SK-N-SH (cell line): ENCODE measurements around the gene HES2. TPM values are rescaled to one million over a fixed set of nuclear protein-coding genes. Genes with fewer than 3 reads are reported as not detected.
A peak's percentile ranks its signal among the peaks of the same experiment; 100 is the strongest.

Source experiments
- CTCF ChIA-PET: fragments of 300-600, 350-600 bp; formaldehyde crosslinking; extraction: SDS; loops from one replicate; lab custom pipeline; 2021; lab: Yijun Ruan, JAX
- POLR2A ChIA-PET: fragments of 350-600 bp; sonication (Branson Sonifier 250); formaldehyde crosslinking; extraction: SDS; loops from one replicate; lab custom pipeline; 2020; ENCODE audit warnings: antibody characterized with exemption, inconsistent platforms; lab: Yijun Ruan, JAX
- DNase-seq: peaks from one replicate; pipeline ENCODE4 v3.0.0; 2012
- H2AFZ ChIP-seq: fragments of 200-600 bp; sonication (generic); 2 replicates; pipeline ENCODE4 v1.8.1; 2016; ENCODE audit warnings: antibody characterized with exemption, mild to moderate bottlenecking, low read depth
- H3F3A ChIP-seq: fragments of 200-600 bp; sonication (generic); replicated peaks from 2 replicates; pipeline ENCODE3; 2016; ENCODE audit warnings: antibody characterized with exemption, mild to moderate bottlenecking; ENCODE audit not compliant: insufficient read depth
- H3K27ac ChIP-seq, 2 experiments: fragments of 200-500 bp in 1 of 2; fragments of 200-600 bp in 1 of 2; sonication (Bioruptor generic) in 1 of 2; sonication (generic), shearing (Covaris generic) in 1 of 2; 2 replicates each; pipeline versions ENCODE4 v1.5.1 to v1.6.1; 2014 to 2016; ENCODE audit warnings: low read depth in 2 of 2, inconsistent platforms in 1 of 2, low read length in 1 of 2, mild to moderate bottlenecking in 1 of 2, mixed read lengths in 1 of 2
- H3K27me3 ChIP-seq: fragments of 200-600 bp; sonication (generic), shearing (Covaris generic); 2 replicates; pipeline ENCODE4 v1.6.1; 2016; ENCODE audit warnings: mixed run types; ENCODE audit not compliant: insufficient read depth
- H3K36me3 ChIP-seq, 2 experiments: fragments of 200-500 bp in 1 of 2; fragments of 200-600 bp in 1 of 2; sonication (Bioruptor generic) in 1 of 2; sonication (generic) in 1 of 2; replicated peaks in 1 of 2; 2 replicates each; pipeline versions ENCODE3 to v1.5.1; 2014 to 2016; ENCODE audit warnings: low read length in 1 of 2, mild to moderate bottlenecking in 1 of 2; ENCODE audit not compliant: insufficient read depth in 2 of 2, control insufficient read depth in 1 of 2
- H3K4me1 ChIP-seq, 2 experiments: fragments of 200-500 bp in 1 of 2; fragments of 200-600 bp in 1 of 2; sonication (Bioruptor generic) in 1 of 2; sonication (generic), shearing (Covaris generic) in 1 of 2; 2 replicates each; pipeline versions ENCODE4 v1.5.1 to v1.6.1; 2014 to 2016; ENCODE audit warnings: low read depth in 1 of 2, low read length in 1 of 2, mixed run types in 1 of 2; ENCODE audit not compliant: insufficient read depth in 2 of 2, control insufficient read depth in 1 of 2
- H3K4me2 ChIP-seq: fragments of 200-600 bp; sonication (generic), shearing (Covaris generic); 2 replicates; pipeline ENCODE4 v1.6.1; 2017; ENCODE audit warnings: mixed run types
- H3K4me3 ChIP-seq, 2 experiments: fragments of 200-500 bp in 1 of 2; fragments of 200-600 bp in 1 of 2; sonication (Bioruptor generic) in 1 of 2; sonication (generic), shearing (Covaris generic) in 1 of 2; 2 replicates each; pipeline versions ENCODE4 v1.5.1 to v1.8.1; 2014 to 2016; ENCODE audit warnings: low read depth in 2 of 2, inconsistent platforms in 1 of 2, low read length in 1 of 2, mild to moderate bottlenecking in 1 of 2, mixed read lengths in 1 of 2, moderate library complexity in 1 of 2
- H3K79me2 ChIP-seq: fragments of 200-600 bp; sonication (generic); 2 replicates; pipeline ENCODE4 v1.8.1; 2017; ENCODE audit warnings: mild to moderate bottlenecking; ENCODE audit not compliant: insufficient read depth
- H3K9ac ChIP-seq: fragments of 200-600 bp; sonication (generic); 2 replicates; pipeline ENCODE4 v1.6.1; 2017; ENCODE audit warnings: mixed run types
- H3K9me2 ChIP-seq: fragments of 200-600 bp; sonication (generic); 2 replicates; pipeline ENCODE4 v1.6.1; 2017; ENCODE audit warnings: mixed run types
- H3K9me3 ChIP-seq: fragments of 200-600 bp; sonication (generic); 2 replicates; pipeline ENCODE4 v1.6.1; 2017; ENCODE audit warnings: mixed run types, mild to moderate bottlenecking, moderate library complexity
- H4K20me1 ChIP-seq: fragments of 200-600 bp; sonication (generic); 2 replicates; pipeline ENCODE4 v1.6.1; 2017; ENCODE audit warnings: mild to moderate bottlenecking, mixed run types; ENCODE audit not compliant: insufficient read depth
- CHD2 ChIP-seq: fragments of 150-350 bp; IDR thresholded peaks from 2 replicates; pipeline ENCODE4 v1.6.1; 2018; ENCODE audit warnings: low read length; ENCODE audit not compliant: partially characterized antibody
- ELF1 ChIP-seq: IDR thresholded peaks from 2 replicates; pipeline ENCODE4 v1.4.0; 2012
- EP300 ChIP-seq, 2 experiments: IDR thresholded peaks; 2 replicates each; pipeline versions ENCODE4 v1.4.0 to v1.6.1; 2012; ENCODE audit warnings: borderline replicate concordance in 1 of 2, low read depth in 1 of 2, low read length in 1 of 2
- FOSL2 ChIP-seq: IDR thresholded peaks from 2 replicates; pipeline ENCODE4 v1.4.0; 2012; ENCODE audit warnings: low read depth, mild to moderate bottlenecking, moderate library complexity, borderline replicate concordance
- FOXJ3 ChIP-seq: sonication (generic); formaldehyde crosslinking; IDR thresholded peaks from 2 replicates; pipeline ENCODE4 v1.5.1; 2020; ENCODE audit warnings: mild to moderate bottlenecking, missing genetic modification reagents
- GABPA ChIP-seq: IDR thresholded peaks from 2 replicates; pipeline ENCODE4 v1.4.0; 2012; ENCODE audit warnings: low read depth, mild to moderate bottlenecking
- GATA2 ChIP-seq: sonication (generic); formaldehyde crosslinking; IDR thresholded peaks from 2 replicates; pipeline ENCODE4 v1.5.0; 2020; ENCODE audit warnings: mild to moderate bottlenecking, missing genetic modification reagents
- JUND ChIP-seq: IDR thresholded peaks from 2 replicates; pipeline ENCODE4 v1.4.0; 2012
- MEF2A ChIP-seq: IDR thresholded peaks from 2 replicates; pipeline ENCODE4 v1.4.0; 2012; ENCODE audit warnings: low read depth, borderline replicate concordance
- MXI1 ChIP-seq: IDR thresholded peaks from 2 replicates; pipeline ENCODE4 v1.6.1; 2012; ENCODE audit warnings: mild to moderate bottlenecking, low read depth, low read length, improper control_type of control experiment
- NFIC ChIP-seq: IDR thresholded peaks from 2 replicates; pipeline ENCODE4 v1.4.0; 2012; ENCODE audit warnings: borderline replicate concordance
- NRF1 ChIP-seq: IDR thresholded peaks from 2 replicates; pipeline ENCODE4 v1.6.1; 2012; ENCODE audit warnings: low read depth, mild to moderate bottlenecking, low read length
- POLR2AphosphoS5 ChIP-seq: IDR thresholded peaks from 2 replicates; pipeline ENCODE4 v1.6.1; 2012; ENCODE audit warnings: low read depth, low read length
- RFX5 ChIP-seq: IDR thresholded peaks from 2 replicates; pipeline ENCODE4 v1.6.1; 2012; ENCODE audit warnings: mild to moderate bottlenecking, improper control_type of control experiment, low read length
- RXRA ChIP-seq: IDR thresholded peaks from 2 replicates; pipeline ENCODE4 v1.4.0; 2012; ENCODE audit warnings: low read depth, mild to moderate bottlenecking, borderline replicate concordance
- SIN3A ChIP-seq: IDR thresholded peaks from 2 replicates; pipeline ENCODE4 v1.6.1; 2012; ENCODE audit warnings: low read depth, mild to moderate bottlenecking, low read length, moderate library complexity, borderline replicate concordance
- USF2 ChIP-seq: fragments of 150-350 bp; IDR thresholded peaks from 2 replicates; pipeline ENCODE4 v1.6.1; 2017; ENCODE audit warnings: antibody characterized with exemption, low read length, low read depth, borderline replicate concordance
- WGBS: methylation state at CpG from one replicate; pipeline ENCODE4 v1.1.6; 2017; ENCODE audit warnings: low lambda C conversion rate; 5-methylcytosine and 5-hydroxymethylcytosine counted together
- polyA plus RNA-seq, 3 experiments: library from polyadenylated mRNA; depleted of rRNA; stranded (reverse); fragments of >200 nt; gene quantifications; 2 replicates each; pipeline ENCODE4 v1.2.3, GENCODE V29; 2012

HES2 gene
- polyA plus RNA-seq, 1 of the 3 experiments (the other 2 are of a cell fraction): 0.03 TPM

GRCh38 chr1:6386371-6386949 lies 33.3 kb downstream of the HES2 start:
- Histone ChIP-seq H4K20me1 (no peaks in the 10 kb centered on the region), H3K9me3 (no peaks in the 10 kb centered on the region), H3K4me2 (peak overlapping the region; percentile 83), H3K4me1 (peaks cover 0 to 24% of the 10 kb centered on the region in 2 experiments; a peak in 2 of 4 replicates), H3K27me3 (no peaks in the 10 kb centered on the region), H2AFZ (peak overlapping the region; percentile 55; the same call in 1 of the 2 replicates), H3K79me2 (peaks cover 96% of the 10 kb centered on the region), H3K36me3 (no peaks in the 10 kb centered on the region), H3K9me2 (no peaks in the 10 kb centered on the region), H3K4me3 (peak overlapping the region; percentile 45 to 66; a peak in 2 of 4 replicates), H3F3A (peaks cover 15% of the 10 kb centered on the region), H3K9ac (peak overlapping the region; percentile 64), H3K27ac (peak overlapping the region; percentile 73 to 93)
- CTCF ChIA-PET: interaction anchor here (0.9 to 8.1 kb wide), 6 partner anchors 19 to 140 kb away, joined by 3 to 39 read pairs (median 4); no protein-coding TSS in a partner anchor
- 49% methylated on average over 10 of the region's 10 CpGs for WGBS
- TF ChIP-seq FOSL2 (peak; percentile 43; the same call in 1 of the 2 replicates), JUND (no peak; the same call in 1 of the 2 replicates), RXRA (no peak), RFX5 (no peak), NRF1 (no peak)
- DNase-seq: no peak
- POLR2A ChIA-PET: interaction anchor here (2.4 kb wide), 1 partner anchor 32 kb away, joined by 9 read pairs; no protein-coding TSS in a partner anchor

GRCh38 chr1:6385488-6386191 lies 34.1 kb downstream of the HES2 start:
- peaks cover 96% of the 10 kb centered on the region for H3K79me2 ChIP-seq
- H3K9ac ChIP-seq: peak overlapping the region; percentile 64
- H3F3A ChIP-seq: peaks cover 15% of the 10 kb centered on the region
- peak overlapping the region; percentile 45 to 66 for H3K4me3 ChIP-seq
- no peaks in the 10 kb centered on the region for H3K36me3 ChIP-seq
- H3K27ac ChIP-seq: peak overlapping the region; percentile 73 to 93
- POLR2A ChIA-PET: interaction anchor here (1.0 to 2.4 kb wide), 5 partner anchors 9 to 147 kb away, joined by 3 to 19 read pairs (median 3); partner anchors contain the start of gene ACOT7
- no peaks in the 10 kb centered on the region for H3K27me3 ChIP-seq
- H3K4me2 ChIP-seq: peak overlapping the region; percentile 83
- H3K9me3 ChIP-seq: no peaks in the 10 kb centered on the region
- TF ChIP-seq ELF1 (0 out of 2 replicates have a peak, but pooled peaks have one; percentile 19), FOXJ3 (CRISPR knock-in tag) (peak; percentile 74; the same call in 1 of the 2 replicates), RFX5 (0 out of 2 replicates have a peak, but pooled peaks have one; percentile 43), SIN3A (0 out of 2 replicates have a peak, but pooled peaks have one; percentile 11), POLR2AphosphoS5 (peak; percentile 51), NFIC (no peak; the same call in 1 of the 2 replicates), MEF2A (no peak), MXI1 (peak; percentile 68), CHD2 (peak; percentile 94), GABPA (peak; percentile 78), USF2 (no peak), GATA2 (CRISPR knock-in tag) (peak; percentile 26; the same call in 1 of the 2 replicates), RXRA (no peak), EP300 (IDR thresholded peaks at IDR 0.05; ENCODE audit: borderline replicate concordance in 1 of 2, low read depth in 1 of 2, low read length in 1 of 2) (peak in 1 of 2 experiments; percentile 69; a peak in 2 of 4 replicates)
- TF ChIP-seq, all 33 proteins: peak for 10
- 12% methylated on average over 8 of the region's 22 CpGs for WGBS
- CTCF ChIA-PET: interaction anchor here (0.9 to 8.1 kb wide), 15 partner anchors 11 to 140 kb away, joined by 3 to 39 read pairs (median 5); no protein-coding TSS in a partner anchor
- Histone ChIP-seq H3K9me2 (no peaks in the 10 kb centered on the region), H2AFZ (peak overlapping the region; percentile 55; the same call in 1 of the 2 replicates), H4K20me1 (no peaks in the 10 kb centered on the region), H3K4me1 (peaks cover 0 to 24% of the 10 kb centered on the region in 2 experiments; a peak in 2 of 4 replicates)
- DNase-seq: peak; percentile 93
